Muscle layer of colon (tissue), 2 donors: ENCODE measurements around the gene PVR.
"Not testable (repeated sequence)": the region's sequence is repeated elsewhere in the genome, so short reads cannot be mapped to it uniquely, and the experiment has no call there.

ENCODE experiments used
- H3K27ac ChIP-seq: one replicate; pipeline ENCODE4 v1.7.0; 2013; ENCODE audit warnings: low read depth, mild to moderate bottlenecking, low read length, moderate library complexity
- H3K27me3 ChIP-seq, 2 donors: one replicate each; pipeline ENCODE4 v1.7.0; 2013; ENCODE audit warnings: low read length in 2 of 2, mild to moderate bottlenecking in 2 of 2; ENCODE audit not compliant: insufficient read depth in 2 of 2, control insufficient read depth in 1 of 2
- H3K36me3 ChIP-seq: one replicate; pipeline ENCODE4 v1.7.0; 2013; ENCODE audit warnings: mild to moderate bottlenecking, low read length; ENCODE audit not compliant: insufficient read depth
- H3K4me1 ChIP-seq: one replicate; pipeline ENCODE4 v1.7.0; 2013; ENCODE audit warnings: mild to moderate bottlenecking, low read length; ENCODE audit not compliant: insufficient read depth
- H3K4me3 ChIP-seq, 2 donors: one replicate each; pipeline ENCODE4 v1.7.0; 2013; ENCODE audit warnings: low read length in 2 of 2, low read depth in 1 of 2, mild to moderate bottlenecking in 1 of 2, moderate library complexity in 1 of 2
- H3K9ac ChIP-seq: one replicate; pipeline ENCODE4 v1.7.0; 2013; ENCODE audit warnings: low read length
- H3K9me3 ChIP-seq: one replicate; pipeline ENCODE4 v1.7.0; 2013; ENCODE audit warnings: mild to moderate bottlenecking, low read length
- donor health status: abdominal sarcoma.
- donor health status: Adenocarcinoma of cecum.

PVR gene

DNA sequence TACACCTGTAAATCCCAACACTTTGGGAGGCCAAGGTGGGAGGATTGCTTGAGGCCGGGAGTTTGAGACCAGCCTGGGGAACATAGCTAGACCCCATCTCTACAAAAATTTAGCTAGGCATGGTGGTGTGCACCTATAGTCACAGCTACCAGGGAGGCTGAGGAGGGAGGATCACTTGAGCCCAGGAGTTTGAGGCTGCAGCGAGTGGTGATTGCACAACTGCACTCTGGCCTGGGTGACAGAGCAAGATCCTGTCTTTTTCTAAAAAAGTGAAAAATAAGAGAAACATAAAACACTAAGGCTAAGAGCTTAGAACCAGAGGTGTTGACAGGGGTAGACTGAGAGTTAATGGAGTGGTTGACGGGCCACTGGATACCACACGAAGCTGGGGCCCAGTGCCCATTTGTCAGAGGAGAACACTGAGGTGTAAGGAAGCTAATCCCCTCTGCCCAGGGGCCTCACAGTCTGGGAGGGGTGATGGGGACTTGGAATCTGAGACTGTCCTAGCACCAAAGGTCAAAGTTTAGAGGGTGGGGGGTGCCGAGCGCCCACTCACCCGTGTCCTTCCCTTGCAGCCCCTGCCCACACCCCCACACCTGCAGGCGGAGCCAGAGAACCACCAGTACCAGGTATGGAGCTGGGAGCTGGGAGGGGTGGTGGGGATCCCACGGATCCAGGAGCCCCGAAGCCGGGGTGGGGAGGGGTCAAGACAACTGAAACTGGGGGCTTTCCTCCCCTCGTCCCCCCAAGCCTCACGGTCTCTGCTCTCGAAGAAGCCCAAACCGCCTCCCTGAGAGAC, 38.5 kb downstream of the PVR start:
- Histone ChIP-seq H3K4me3 (no peak overlapping the region), H3K9me3 (no peaks in the 10 kb centered on the region), H3K9ac (no peak overlapping the region), H3K27ac (no peak overlapping the region), H3K27me3 (no peaks in the 10 kb centered on the region), H3K36me3 (no peaks in the 10 kb centered on the region), H3K4me1 (no peaks in the 10 kb centered on the region)

DNA sequence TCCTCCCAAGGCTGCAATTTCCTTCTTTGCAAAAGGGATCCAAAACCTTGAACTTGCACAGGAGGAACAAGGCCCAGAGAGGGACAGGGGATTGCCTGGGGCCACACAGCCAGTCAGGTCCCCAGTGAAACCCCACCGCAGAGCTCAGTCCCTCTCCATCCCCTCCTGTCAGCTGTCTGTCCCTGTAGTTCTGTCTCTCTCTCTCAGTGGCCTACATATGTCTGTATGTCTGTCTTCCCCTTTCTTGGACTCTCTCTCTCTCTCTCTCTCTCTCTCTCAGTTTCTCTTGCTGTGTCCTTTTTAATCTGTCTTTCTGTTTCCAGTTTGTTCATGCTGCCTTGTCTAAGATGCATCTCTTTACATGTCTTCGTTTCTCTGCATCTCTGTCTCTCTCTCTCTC, 39.1 kb downstream of the PVR start:
- H3K9me3 ChIP-seq = no peaks in the 10 kb centered on the region
- H3K36me3 ChIP-seq = no peaks in the 10 kb centered on the region
- no peak overlapping the region for H3K27ac ChIP-seq

DNA sequence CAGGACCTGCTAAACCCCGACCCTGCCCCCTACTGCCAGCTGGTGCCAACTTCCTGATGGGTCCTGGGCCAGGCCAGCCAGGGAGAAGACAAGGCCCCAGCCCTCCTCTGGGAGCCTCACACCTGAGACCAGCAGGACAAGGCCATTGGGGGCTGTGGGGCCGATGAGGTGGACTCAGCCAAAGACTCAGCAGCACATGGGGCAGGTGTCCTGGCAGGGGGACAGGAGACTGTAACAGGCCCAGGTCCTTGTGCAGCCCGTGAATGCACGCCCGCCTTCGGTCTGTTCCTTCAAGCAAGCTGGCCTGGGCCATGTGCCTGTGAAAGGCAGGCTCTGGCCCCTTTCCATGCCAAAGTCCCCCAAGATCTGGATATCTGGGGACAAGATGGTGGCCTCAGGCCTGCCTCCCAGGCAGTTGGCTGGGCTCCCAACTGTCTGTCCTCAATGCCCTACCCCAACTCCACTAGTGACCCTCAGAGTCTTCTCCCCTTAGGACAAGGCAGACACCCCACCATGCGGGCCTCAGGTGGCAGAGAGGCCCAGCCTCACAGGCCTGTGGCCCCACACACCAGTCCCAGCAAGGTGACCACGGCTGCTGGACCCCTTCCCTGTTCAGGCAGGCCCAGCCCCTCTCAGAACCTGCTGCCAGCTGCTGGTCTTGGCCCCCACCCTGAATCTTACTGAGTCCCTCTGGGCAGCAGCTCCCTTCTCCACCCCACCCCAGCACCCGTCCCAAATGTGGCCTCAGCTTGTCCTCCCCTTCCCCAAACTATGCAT, 39.9 kb downstream of the PVR start:
- H3K4me1 ChIP-seq = no peaks in the 10 kb centered on the region
- H3K36me3 ChIP-seq = no peaks in the 10 kb centered on the region
- H3K4me3 ChIP-seq = no peak overlapping the region
- H3K27me3 ChIP-seq = no peaks in the 10 kb centered on the region
- H3K27ac ChIP-seq = no peak overlapping the region
- no peak overlapping the region for H3K9ac ChIP-seq
- no peaks in the 10 kb centered on the region for H3K9me3 ChIP-seq

More for the DNA sequence above, 39.1 kb downstream of the PVR start:
- Histone ChIP-seq H3K9ac (no peak overlapping the region), H3K4me1 (no peaks in the 10 kb centered on the region), H3K27me3 (no peaks in the 10 kb centered on the region), H3K4me3 (no peak overlapping the region)

DNA sequence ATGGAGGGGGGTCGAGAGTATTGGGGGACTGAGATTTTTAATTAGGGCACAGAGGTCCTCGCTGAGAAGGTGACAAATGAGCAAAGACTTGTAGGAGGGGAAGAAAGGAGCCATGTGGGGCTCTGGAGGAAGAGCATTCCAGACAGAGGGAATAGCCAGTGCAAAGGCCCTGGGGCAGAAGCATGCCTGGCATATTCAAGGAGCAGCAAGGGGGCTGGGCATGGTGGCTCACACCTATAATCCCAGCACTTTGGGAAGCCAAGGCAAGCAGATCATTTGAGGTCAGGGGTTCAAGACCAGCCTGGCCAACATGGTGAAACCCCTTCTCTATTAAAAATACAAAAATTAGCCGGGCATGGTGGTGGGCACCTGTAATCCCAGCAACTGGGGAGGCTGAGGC, 40.7 kb downstream of the PVR start:
- H3K27me3 ChIP-seq, H3K27ac ChIP-seq, H3K4me3 ChIP-seq, H3K9ac ChIP-seq, H3K9me3 ChIP-seq, H3K4me1 ChIP-seq, H3K36me3 ChIP-seq: not testable (repeated sequence)

DNA sequence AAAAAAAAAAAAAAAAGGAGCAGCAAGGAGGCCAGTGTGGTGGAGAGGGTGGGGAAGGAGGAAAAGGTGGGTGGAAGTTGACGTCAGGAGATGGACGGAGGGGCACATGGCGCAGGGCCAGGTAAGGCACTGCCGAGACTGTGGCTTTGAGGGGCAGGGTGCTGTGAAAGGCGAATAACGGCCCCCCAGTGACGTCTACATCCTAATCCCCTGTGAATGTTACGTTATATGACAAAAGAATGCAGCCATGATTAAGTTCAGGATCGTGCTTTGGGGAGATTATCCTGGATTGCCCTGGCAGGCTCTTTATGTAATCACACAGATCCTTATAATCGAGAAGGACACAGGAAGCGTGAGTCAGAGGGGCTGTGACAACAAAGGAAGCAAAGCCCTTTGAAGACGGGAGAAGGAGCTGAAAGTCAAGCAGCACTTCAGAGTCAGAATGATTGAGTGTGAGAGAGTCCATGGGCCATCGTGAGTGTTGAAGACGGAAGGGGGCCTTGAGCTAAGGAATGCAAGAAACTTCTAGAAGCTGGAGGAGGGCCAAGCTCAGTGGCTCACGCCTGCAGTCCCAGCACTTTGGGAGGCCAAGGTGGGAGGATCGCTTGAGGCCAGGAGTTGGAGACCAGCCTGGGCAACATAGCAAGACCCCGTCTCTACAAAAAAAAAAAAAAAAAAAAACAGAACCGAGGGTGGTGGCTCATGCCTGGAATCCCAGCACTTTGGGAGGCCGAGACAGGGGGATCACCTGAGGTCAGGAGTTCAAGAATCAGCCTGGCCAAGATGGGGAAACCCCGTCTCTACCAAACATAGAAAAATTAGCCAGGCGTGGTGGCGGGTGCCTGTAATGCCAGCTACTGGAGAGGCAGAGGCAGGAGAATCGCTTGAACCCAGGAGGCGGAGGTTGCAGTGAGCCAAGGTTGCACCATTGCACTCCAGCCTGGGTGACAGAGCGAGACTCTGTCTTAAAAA, 41.5 kb downstream of the PVR start:
- no peak overlapping the region for H3K9ac ChIP-seq
- H3K9me3 ChIP-seq = no peaks in the 10 kb centered on the region
- H3K4me3 ChIP-seq = no peak overlapping the region
- H3K27me3 ChIP-seq = no peaks in the 10 kb centered on the region
- no peaks in the 10 kb centered on the region for H3K4me1 ChIP-seq
- H3K27ac ChIP-seq = no peak overlapping the region
- H3K36me3 ChIP-seq = no peaks in the 10 kb centered on the region

DNA sequence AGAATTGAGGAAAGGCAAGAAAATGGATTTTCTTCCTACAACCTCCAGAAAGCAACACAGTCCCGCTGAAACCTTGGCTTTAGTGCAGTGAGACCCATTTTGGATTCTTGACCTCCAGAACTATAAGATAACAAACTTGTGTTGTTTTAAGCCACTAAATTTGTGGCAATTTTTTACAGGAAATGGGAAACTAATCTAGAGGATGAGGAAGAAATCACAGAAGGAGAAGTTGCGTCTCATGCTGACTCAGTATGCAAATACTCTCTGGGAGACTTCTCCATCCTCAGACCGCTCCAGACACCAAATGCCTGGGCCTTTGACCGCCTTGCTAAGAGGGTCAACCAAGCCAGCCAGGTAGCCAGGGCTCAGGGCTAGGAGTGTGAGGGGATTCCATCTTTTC, 42.2 kb downstream of the PVR start:
- Histone ChIP-seq H3K4me1 (no peaks in the 10 kb centered on the region), H3K9me3 (no peaks in the 10 kb centered on the region), H3K4me3 (no peak overlapping the region), H3K36me3 (no peaks in the 10 kb centered on the region), H3K9ac (no peak overlapping the region), H3K27me3 (no peaks in the 10 kb centered on the region), H3K27ac (no peak overlapping the region)

DNA sequence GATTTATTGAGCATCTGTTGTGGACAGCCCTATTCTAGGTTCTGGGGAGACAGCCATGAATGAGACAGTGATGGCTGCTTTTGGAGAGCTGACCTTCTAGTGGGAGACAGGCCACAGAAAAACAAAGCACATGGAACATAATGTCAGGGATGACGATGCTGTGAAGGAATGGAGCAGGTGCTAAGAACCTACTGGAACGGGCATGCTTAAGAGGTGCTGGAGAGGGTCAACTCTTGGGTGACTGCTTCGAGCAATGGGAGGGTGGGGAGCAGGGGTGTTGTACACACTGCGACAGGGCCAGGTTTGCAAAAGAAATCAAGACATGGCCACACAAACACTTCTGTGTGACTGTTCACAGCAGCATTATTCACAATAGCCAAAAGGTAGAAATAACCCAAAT, 43.2 kb downstream of the PVR start:
- no peak overlapping the region for H3K27ac ChIP-seq
- H3K27me3 ChIP-seq = no peaks in the 10 kb centered on the region
- H3K36me3 ChIP-seq = no peaks in the 10 kb centered on the region
- H3K9ac ChIP-seq = no peak overlapping the region
- no peaks in the 10 kb centered on the region for H3K4me1 ChIP-seq
- H3K9me3 ChIP-seq = no peaks in the 10 kb centered on the region
- no peak overlapping the region for H3K4me3 ChIP-seq

DNA sequence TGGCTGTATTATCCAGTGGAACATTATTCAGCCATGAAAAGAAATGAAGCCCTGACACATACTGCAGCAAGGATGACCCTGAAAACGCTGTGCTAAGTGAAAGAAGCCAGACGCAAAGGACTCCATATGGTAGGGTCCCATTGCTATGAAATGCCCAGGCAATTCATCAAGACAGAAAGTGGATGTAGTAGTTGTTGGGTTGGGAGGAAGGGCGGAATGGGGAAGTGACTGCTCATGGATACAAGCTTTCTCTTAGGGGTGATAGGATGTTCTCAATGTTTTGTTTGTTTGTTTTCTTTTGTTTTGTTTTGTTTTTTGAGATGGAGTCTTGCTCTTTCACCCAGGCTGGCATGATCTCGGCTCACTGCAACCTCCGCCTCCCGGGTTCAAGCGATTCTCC, 44.2 kb downstream of the PVR start:
- no peaks in the 10 kb centered on the region for H3K36me3 ChIP-seq
- no peak overlapping the region for H3K27ac ChIP-seq
- no peaks in the 10 kb centered on the region for H3K4me1 ChIP-seq
- no peak overlapping the region for H3K4me3 ChIP-seq
- H3K9me3 ChIP-seq = no peaks in the 10 kb centered on the region
- H3K9ac ChIP-seq = no peak overlapping the region
- no peaks in the 10 kb centered on the region for H3K27me3 ChIP-seq

DNA sequence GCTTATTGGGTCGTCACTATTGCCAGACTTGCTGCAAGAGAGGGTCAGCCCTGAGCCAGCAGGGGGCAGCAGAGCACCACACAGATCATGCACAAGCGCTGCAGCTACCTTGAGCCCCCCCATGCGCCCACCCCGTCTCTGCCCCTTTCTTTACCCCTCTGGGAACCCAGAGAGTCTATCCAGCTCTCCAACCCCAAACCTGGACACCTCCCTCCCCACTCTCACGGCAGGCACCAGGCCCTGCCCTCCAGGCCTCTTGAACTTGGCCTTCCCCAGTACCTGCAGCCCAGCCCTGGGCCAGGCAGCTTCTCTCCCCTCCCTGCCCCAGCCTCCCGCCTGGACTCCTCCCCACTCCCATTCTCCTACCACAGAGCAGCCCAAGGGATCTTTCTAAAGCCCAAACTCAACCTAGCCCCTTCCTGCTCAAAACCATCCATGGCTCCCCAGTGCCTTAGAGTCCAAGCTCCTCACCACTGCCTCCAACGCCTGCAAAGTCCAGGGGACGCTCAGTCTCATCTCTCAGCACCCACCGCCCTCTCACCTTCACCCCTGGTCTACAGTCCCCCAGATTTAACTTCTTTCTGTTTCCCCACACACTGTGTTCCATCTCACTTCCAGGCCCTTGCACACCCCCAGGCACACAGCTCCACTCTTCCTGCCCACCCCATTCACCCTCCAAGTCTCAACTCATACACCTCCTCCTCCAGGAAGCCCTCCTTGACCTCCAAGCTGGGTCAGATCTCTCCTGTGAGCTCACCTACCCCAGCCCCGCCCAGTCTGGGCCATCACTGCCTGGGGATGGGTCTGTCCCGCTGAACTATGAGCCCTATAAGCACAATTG, 45.8 kb downstream of the PVR start:
- Histone ChIP-seq H3K9me3 (no peaks in the 10 kb centered on the region), H3K27ac (no peak overlapping the region), H3K9ac (no peak overlapping the region)

DNA sequence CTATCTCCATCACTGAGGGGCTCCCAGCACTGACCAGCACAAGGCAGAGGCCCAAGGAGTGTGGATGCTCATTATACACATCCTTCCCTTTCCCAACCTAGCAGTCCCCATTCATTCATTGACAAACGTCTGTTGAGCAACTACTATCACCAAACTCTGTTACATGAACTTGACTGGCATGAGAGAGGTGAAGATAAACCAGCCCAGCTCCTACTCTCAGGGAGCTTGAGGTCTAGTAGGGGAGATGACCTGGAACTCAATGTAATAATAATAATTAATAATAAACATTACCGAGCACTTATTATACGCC, 46.4 kb downstream of the PVR start:
- no peak overlapping the region for H3K27ac ChIP-seq
- no peaks in the 10 kb centered on the region for H3K36me3 ChIP-seq
- no peaks in the 10 kb centered on the region for H3K9me3 ChIP-seq
- H3K9ac ChIP-seq = no peak overlapping the region
- no peaks in the 10 kb centered on the region for H3K27me3 ChIP-seq
- no peak overlapping the region for H3K4me3 ChIP-seq
- no peaks in the 10 kb centered on the region for H3K4me1 ChIP-seq

More for the DNA sequence above, 45.8 kb downstream of the PVR start:
- no peaks in the 10 kb centered on the region for H3K36me3 ChIP-seq
- H3K4me3 ChIP-seq = no peak overlapping the region
- no peaks in the 10 kb centered on the region for H3K27me3 ChIP-seq
- H3K4me1 ChIP-seq = no peaks in the 10 kb centered on the region

DNA sequence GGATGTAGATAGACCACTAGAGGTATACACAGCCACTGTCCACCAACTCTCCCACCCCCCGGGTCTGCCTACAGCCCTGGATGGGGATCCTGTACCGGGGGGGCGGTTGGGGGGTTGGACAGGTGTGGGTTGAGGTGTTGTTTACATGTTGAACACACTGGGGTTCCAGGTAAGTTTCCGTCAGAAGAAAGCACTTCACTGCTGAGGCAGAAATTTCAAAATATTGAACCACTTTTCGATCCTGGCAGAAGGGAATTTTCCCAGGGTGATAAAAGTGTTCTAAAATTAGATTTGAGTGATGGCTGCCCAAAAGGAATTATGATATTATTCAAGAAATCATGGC, 48.6 kb downstream of the PVR start:
- Histone ChIP-seq H3K27ac (no peak overlapping the region), H3K4me3 (no peak overlapping the region), H3K9ac (no peak overlapping the region), H3K9me3 (no peaks in the 10 kb centered on the region), H3K4me1 (no peaks in the 10 kb centered on the region), H3K27me3 (peaks cover 0 to 2% of the 10 kb centered on the region in 2 donors), H3K36me3 (no peaks in the 10 kb centered on the region)
